T47D (cell line): ENCODE results near the gene WEE2.
"Not testable (repeated sequence)": the region's sequence is repeated elsewhere in the genome, so short reads cannot be mapped to it uniquely, and the experiment has no call there.

Experiments
- DNase-seq, 2 experiments: peaks; one replicate each; pipeline versions ENCODE4 v3.0.0 to v3.0.0-alpha.2; 2011 to 2012; ENCODE audit warnings: low read depth in 1 of 2, low spot score in 1 of 2
- JUND ChIP-seq: IDR thresholded peaks from 2 replicates; pipeline ENCODE4 v1.6.1; 2012; ENCODE audit warnings: low read depth
- in situ Hi-C: cut with HindIII; loops from 2 replicates; pipeline ENCODE4 v1.10.0; 2016; ENCODE audit warnings: low sequenced_read_pairs, low pct_unique_long_range_greater_than_20kb

WEE2 gene

GRCh38 chr7:141675436-141676215, 32.5 kb upstream of the WEE2 start:
- in situ Hi-C loops: no loop called here
- no peak for TF ChIP-seq JUND
- DNase-seq: no peak

GRCh38 chr7:141676618-141677017, 31.5 kb upstream of the WEE2 start:
- no peak for TF ChIP-seq JUND
- no peak for DNase-seq
- in situ Hi-C loops: no loop called here

GRCh38 chr7:141679014-141679413, 29.1 kb upstream of the WEE2 start:
- in situ Hi-C loops: no loop called here
- no peak for TF ChIP-seq JUND
- DNase-seq: no peak

GRCh38 chr7:141685285-141686023, 22.7 kb upstream of the WEE2 start:
- in situ Hi-C loops: no loop called here
- no peak for DNase-seq
- TF ChIP-seq JUND: no peak

- in situ Hi-C loops: no loop called here
- TF ChIP-seq JUND: no peak
- no peak for DNase-seq
Measured at GRCh38 chr7:141686074-141686473, 22.1 kb upstream of the WEE2 start.

GRCh38 chr7:141686670-141687069, 21.5 kb upstream of the WEE2 start:
- no peak for TF ChIP-seq JUND
- in situ Hi-C loops: no loop called here
- no peak for DNase-seq

- no peak for TF ChIP-seq JUND
- no peak for DNase-seq
- in situ Hi-C loops: no loop called here
Measured at GRCh38 chr7:141688043-141688442, 20.1 kb upstream of the WEE2 start.

GRCh38 chr7:141689072-141689825, 18.9 kb upstream of the WEE2 start:
- in situ Hi-C loops, DNase-seq: not testable (repeated sequence)

- in situ Hi-C loops: no loop called here
- DNase-seq: no peak
- no peak for TF ChIP-seq JUND
Measured at GRCh38 chr7:141691540-141691939, 16.6 kb upstream of the WEE2 start.

- TF ChIP-seq JUND: no peak
- in situ Hi-C loops: no loop called here
- DNase-seq: no peak
Measured at GRCh38 chr7:141691961-141692360, 16.2 kb upstream of the WEE2 start.

GRCh38 chr7:141693082-141693481, 15.1 kb upstream of the WEE2 start:
- no peak for TF ChIP-seq JUND
- no peak for DNase-seq
- in situ Hi-C loops: no loop called here

GRCh38 chr7:141695803-141696289, 12.3 kb upstream of the WEE2 start:
- TF ChIP-seq JUND: peak; percentile 75
- in situ Hi-C loops: no loop called here
- peak; percentile 46 to 93 for DNase-seq

GRCh38 chr7:141696348-141696747, 11.8 kb upstream of the WEE2 start:
- in situ Hi-C loops: no loop called here
- no peak for TF ChIP-seq JUND
- peak in 1 of 2 experiments; percentile 47 for DNase-seq
